A549 (cell line): ENCODE data around the gene RTN4RL1.

ENCODE experiments used
- BHLHE40 ChIP-seq: IDR thresholded peaks from 2 replicates; pipeline ENCODE4 v1.6.1; 2012; ENCODE audit warnings: low read depth, low read length, inconsistent platforms
- CBX8 ChIP-seq: fragments of 200-600 bp; sonication (generic); IDR thresholded peaks from 2 replicates; pipeline ENCODE4 v1.6.1; 2016
- CHD2 ChIP-seq: fragments of 150-350 bp; IDR thresholded peaks from 2 replicates; pipeline ENCODE4 v1.6.1; 2014; ENCODE audit warnings: low read length; ENCODE audit not compliant: partially characterized antibody
- CTCF ChIP-seq: fragments of >200 bp; sonication (Bioruptor Twin); formaldehyde crosslinking; IDR thresholded peaks from 3 replicates; pipeline ENCODE4 v1.5.1; 2016
- MAFK ChIP-seq: fragments of 450-650 bp; IDR thresholded peaks from 2 replicates; pipeline ENCODE4 v1.6.1; 2014; ENCODE audit not compliant: partially characterized antibody
- MAX ChIP-seq: IDR thresholded peaks from 2 replicates; pipeline ENCODE4 v1.6.1; 2012
- MYC ChIP-seq: IDR thresholded peaks from 2 replicates; pipeline ENCODE4 v1.6.1; 2012; ENCODE audit warnings: mild to moderate bottlenecking, inconsistent platforms, low read length, improper control_type of control experiment, borderline replicate concordance
- NFE2L2 ChIP-seq: fragments of 150-350 bp; conservative IDR thresholded peaks from 2 replicates; pipeline ENCODE4 v1.6.1; 2014; ENCODE audit warnings: low read length
- POLR2A ChIP-seq: IDR thresholded peaks from 2 replicates; pipeline ENCODE4 v1.6.1; 2012; ENCODE audit warnings: mild to moderate bottlenecking, low read length
- POLR2AphosphoS2 ChIP-seq: conservative IDR thresholded peaks from 2 replicates; pipeline ENCODE4 v1.6.1; 2012; ENCODE audit warnings: low read length, improper control_type of control experiment, inconsistent platforms
- RCOR1 ChIP-seq: fragments of 150-350 bp; IDR thresholded peaks from 2 replicates; pipeline ENCODE4 v1.6.1; 2014; ENCODE audit warnings: antibody characterized with exemption, low read length, low read depth
- REST ChIP-seq: fragments of 200-600 bp; sonication (generic); IDR thresholded peaks from 2 replicates; pipeline ENCODE4 v1.6.1; 2016; ENCODE audit warnings: antibody characterized with exemption, mild to moderate bottlenecking, moderate library complexity
- SMC3 ChIP-seq: fragments of >200 bp; sonication (Bioruptor Twin); formaldehyde crosslinking; IDR thresholded peaks from 3 replicates; pipeline ENCODE4 v1.6.1; 2018; ENCODE audit warnings: inconsistent platforms

GRCh38 chr17:2050300-2051060 is 25.3 kb upstream of the RTN4RL1 start:
- peak; percentile 93 for TF ChIP-seq MAX
- no peak for TF ChIP-seq POLR2AphosphoS2
- TF ChIP-seq CTCF: no peak
- no peak for TF ChIP-seq BHLHE40
- no peak for TF ChIP-seq MAFK
- no peak for TF ChIP-seq CBX8
- TF ChIP-seq MYC: peak; percentile 92; the same call in 1 of the 2 replicates
- no peak for TF ChIP-seq POLR2A
- TF ChIP-seq NFE2L2: no peak
- peak; percentile 83 for TF ChIP-seq REST
- no peak for TF ChIP-seq RCOR1
- no peak for TF ChIP-seq CHD2
- TF ChIP-seq SMC3: no peak
